ENCODE results near the gene PROS1. TPM values are rescaled to one million over a fixed set of nuclear protein-coding genes. Genes with fewer than 3 reads are reported as not detected.

The PROS1 gene
- total RNA-seq, 1 donor, result 97.4 TPM

DNA sequence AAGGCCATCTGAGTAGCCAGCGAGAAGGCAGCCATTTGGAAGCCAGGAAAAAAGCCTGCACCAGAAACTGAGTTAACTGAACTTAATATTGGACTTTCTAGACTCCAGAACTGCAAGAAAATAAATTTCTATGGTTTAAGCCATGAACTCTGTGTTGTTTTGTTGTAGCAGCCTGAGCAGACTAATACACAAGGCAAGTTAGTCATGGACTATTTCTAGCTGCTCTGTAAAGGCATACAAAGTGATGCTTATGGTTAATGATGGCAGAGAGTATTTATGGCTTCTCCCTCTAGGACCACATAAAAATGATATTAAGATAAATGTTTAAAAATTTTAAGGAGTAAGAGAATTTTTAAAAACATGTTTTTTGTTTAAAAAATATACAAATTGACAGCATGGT is 37.1 kb downstream of the PROS1 start:
- TF ChIP-seq, protein P1, sequence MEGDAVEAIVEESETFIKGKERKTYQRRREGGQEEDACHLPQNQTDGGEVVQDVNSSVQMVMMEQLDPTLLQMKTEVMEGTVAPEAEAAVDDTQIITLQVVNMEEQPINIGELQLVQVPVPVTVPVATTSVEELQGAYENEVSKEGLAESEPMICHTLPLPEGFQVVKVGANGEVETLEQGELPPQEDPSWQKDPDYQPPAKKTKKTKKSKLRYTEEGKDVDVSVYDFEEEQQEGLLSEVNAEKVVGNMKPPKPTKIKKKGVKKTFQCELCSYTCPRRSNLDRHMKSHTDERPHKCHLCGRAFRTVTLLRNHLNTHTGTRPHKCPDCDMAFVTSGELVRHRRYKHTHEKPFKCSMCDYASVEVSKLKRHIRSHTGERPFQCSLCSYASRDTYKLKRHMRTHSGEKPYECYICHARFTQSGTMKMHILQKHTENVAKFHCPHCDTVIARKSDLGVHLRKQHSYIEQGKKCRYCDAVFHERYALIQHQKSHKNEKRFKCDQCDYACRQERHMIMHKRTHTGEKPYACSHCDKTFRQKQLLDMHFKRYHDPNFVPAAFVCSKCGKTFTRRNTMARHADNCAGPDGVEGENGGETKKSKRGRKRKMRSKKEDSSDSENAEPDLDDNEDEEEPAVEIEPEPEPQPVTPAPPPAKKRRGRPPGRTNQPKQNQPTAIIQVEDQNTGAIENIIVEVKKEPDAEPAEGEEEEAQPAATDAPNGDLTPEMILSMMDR (IDR thresholded peaks at IDR 0.05; ENCODE audit: extremely low read depth, low read depth, low read length), result no peak
- Histone ChIP-seq H3K27ac (ENCODE audit: low read depth, low read length) (no peak overlapping the region), H4K20me1 (ENCODE audit: insufficient read depth, low read length) (no peaks in the 10 kb centered on the region), H3K4me2 (ENCODE audit: insufficient read depth, low read length) (no peak overlapping the region), H3K9me3 (ENCODE audit: low read depth, low read length) (no peaks in the 10 kb centered on the region), H3K27me3 (ENCODE audit: insufficient read depth, low read length) (no peaks in the 10 kb centered on the region), H3K79me2 (ENCODE audit: insufficient read depth, low read length) (no peaks in the 10 kb centered on the region), H3K36me3 (ENCODE audit: insufficient read depth, low read length) (no peaks in the 10 kb centered on the region), H3K4me1 (ENCODE audit: insufficient read depth, low read length) (no peaks in the 10 kb centered on the region), H2AFZ (ENCODE audit: low read length) (no peak overlapping the region), H3K4me3 (ENCODE audit: insufficient read depth, low read length) (no peak overlapping the region)
- DNase-seq (ENCODE audit: insufficient read length, low spot score, missing footprints), result no peak

DNA sequence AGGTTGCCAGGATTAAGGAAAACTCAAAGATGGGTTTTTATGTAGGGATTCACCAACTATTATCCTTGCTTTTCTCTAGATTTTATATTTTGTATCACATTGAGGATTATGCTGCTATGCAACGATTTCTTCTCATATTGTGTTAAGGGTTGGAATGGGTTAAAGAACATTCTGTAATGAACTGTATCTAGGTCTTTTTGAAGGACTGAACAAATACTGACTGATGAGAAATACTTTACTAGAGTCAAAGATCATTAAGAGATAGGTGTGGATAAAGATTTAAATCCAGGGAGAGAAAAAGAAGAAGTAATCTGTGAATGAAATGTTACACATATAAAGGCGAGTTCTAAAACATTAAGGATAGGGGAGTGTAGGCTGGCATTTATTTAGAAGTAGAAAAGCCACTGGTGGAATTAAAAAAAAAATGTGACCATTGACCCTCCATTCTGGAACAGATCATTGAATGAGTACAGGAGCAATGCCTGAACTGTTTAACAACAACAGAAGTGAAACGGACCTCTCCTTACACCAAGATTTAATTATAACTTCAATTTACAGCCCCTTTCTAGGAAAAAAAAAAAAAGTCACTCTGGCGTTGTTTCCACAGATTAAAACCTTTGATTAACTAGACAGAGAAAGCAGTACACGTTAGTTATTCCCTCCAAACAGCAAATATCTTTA is 39.2 kb downstream of the PROS1 start:
- Histone ChIP-seq H3K9me3 (ENCODE audit: low read depth, low read length) (no peaks in the 10 kb centered on the region), H3K4me2 (ENCODE audit: insufficient read depth, low read length) (no peak overlapping the region), H3K27me3 (ENCODE audit: insufficient read depth, low read length) (no peaks in the 10 kb centered on the region), H2AFZ (ENCODE audit: low read length) (no peak overlapping the region), H3K36me3 (ENCODE audit: insufficient read depth, low read length) (no peaks in the 10 kb centered on the region), H4K20me1 (ENCODE audit: insufficient read depth, low read length) (no peaks in the 10 kb centered on the region), H3K79me2 (ENCODE audit: insufficient read depth, low read length) (no peaks in the 10 kb centered on the region), H3K4me1 (ENCODE audit: insufficient read depth, low read length) (no peaks in the 10 kb centered on the region), H3K4me3 (ENCODE audit: insufficient read depth, low read length) (no peak overlapping the region), H3K27ac (ENCODE audit: low read depth, low read length) (no peak overlapping the region)
- TF ChIP-seq, protein P1 (IDR thresholded peaks at IDR 0.05; ENCODE audit: extremely low read depth, low read depth, low read length), result no peak
- DNase-seq (ENCODE audit: insufficient read length, low spot score, missing footprints), result no peak

GRCh38 chr3:93931597-93932229 is 42.0 kb downstream of the PROS1 start:
- Histone ChIP-seq H3K4me3 (ENCODE audit: insufficient read depth, low read length) (no peak overlapping the region), H3K4me1 (ENCODE audit: insufficient read depth, low read length) (no peaks in the 10 kb centered on the region), H2AFZ (ENCODE audit: low read length) (no peak overlapping the region), H4K20me1 (ENCODE audit: insufficient read depth, low read length) (no peaks in the 10 kb centered on the region), H3K36me3 (ENCODE audit: insufficient read depth, low read length) (no peaks in the 10 kb centered on the region), H3K9me3 (ENCODE audit: low read depth, low read length) (no peaks in the 10 kb centered on the region), H3K27me3 (ENCODE audit: insufficient read depth, low read length) (no peaks in the 10 kb centered on the region), H3K79me2 (ENCODE audit: insufficient read depth, low read length) (no peaks in the 10 kb centered on the region), H3K27ac (ENCODE audit: low read depth, low read length) (no peak overlapping the region), H3K4me2 (ENCODE audit: insufficient read depth, low read length) (no peak overlapping the region)
- TF ChIP-seq, protein P1 (IDR thresholded peaks at IDR 0.05; ENCODE audit: extremely low read depth, low read depth, low read length), result no peak
- no peak for DNase-seq (ENCODE audit: insufficient read length, low spot score, missing footprints)

GRCh38 chr3:93930041-93930440 is 43.7 kb downstream of the PROS1 start:
- Histone ChIP-seq H3K36me3 (ENCODE audit: insufficient read depth, low read length) (no peaks in the 10 kb centered on the region), H4K20me1 (ENCODE audit: insufficient read depth, low read length) (no peaks in the 10 kb centered on the region), H3K9me3 (ENCODE audit: low read depth, low read length) (no peaks in the 10 kb centered on the region), H2AFZ (ENCODE audit: low read length) (no peak overlapping the region), H3K4me3 (ENCODE audit: insufficient read depth, low read length) (no peak overlapping the region), H3K4me2 (ENCODE audit: insufficient read depth, low read length) (no peak overlapping the region), H3K27ac (ENCODE audit: low read depth, low read length) (no peak overlapping the region), H3K4me1 (ENCODE audit: insufficient read depth, low read length) (no peaks in the 10 kb centered on the region), H3K27me3 (ENCODE audit: insufficient read depth, low read length) (no peaks in the 10 kb centered on the region), H3K79me2 (ENCODE audit: insufficient read depth, low read length) (no peaks in the 10 kb centered on the region)
- DNase-seq (ENCODE audit: insufficient read length, low spot score, missing footprints), result no peak
- TF ChIP-seq, protein P1 (IDR thresholded peaks at IDR 0.05; ENCODE audit: extremely low read depth, low read depth, low read length), result no peak
